ENCODE results near the gene DYRK1A.

DYRK1A gene

DNA sequence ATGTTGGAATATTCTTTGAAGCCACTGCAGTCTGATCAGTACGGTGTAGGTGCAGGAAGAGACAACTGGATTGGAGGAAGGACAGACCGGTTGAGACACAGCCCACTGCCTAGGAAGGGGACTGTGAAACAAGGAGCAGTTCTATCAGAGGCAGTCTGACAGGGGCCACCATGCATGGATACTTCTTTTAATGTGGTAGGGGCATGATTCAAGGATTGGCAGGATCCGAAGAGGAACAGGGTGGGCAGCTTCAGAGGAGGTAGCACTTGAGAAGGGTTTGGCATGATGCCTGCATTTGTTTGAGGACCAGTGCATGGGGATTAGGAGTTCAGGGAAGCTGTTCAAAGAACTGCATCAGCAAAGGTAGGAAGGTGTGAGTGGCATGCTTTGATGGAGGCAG is 167.9 kb downstream of the DYRK1A start:
- Histone ChIP-seq H3K27ac (ENCODE audit: extremely low read depth, low read depth, low read length) (no peak overlapping the region), H3K4me1 (ENCODE audit: control insufficient read depth, insufficient read depth, low read length) (0 out of 2 replicates have a peak, but pooled peaks cover 4% of the 10 kb centered on the region), H3K36me3 (ENCODE audit: control insufficient read depth in 2 of 2, insufficient read depth in 1 of 2, low read length in 2 of 2) (no peaks in the 10 kb centered on the region), H3K4me3 (ENCODE audit: low read depth, low read length) (no peak overlapping the region), H3K9me3 (ENCODE audit: control insufficient read depth, insufficient read depth, low read depth, low read length) (no peaks in the 10 kb centered on the region)
- no peak for TF ChIP-seq ZNF549 (tag by site-specific recombination; IDR thresholded peaks at IDR 0.05)
- POLR2A ChIA-PET: no interaction called here
- CTCF ChIA-PET: no interaction called here

DNA sequence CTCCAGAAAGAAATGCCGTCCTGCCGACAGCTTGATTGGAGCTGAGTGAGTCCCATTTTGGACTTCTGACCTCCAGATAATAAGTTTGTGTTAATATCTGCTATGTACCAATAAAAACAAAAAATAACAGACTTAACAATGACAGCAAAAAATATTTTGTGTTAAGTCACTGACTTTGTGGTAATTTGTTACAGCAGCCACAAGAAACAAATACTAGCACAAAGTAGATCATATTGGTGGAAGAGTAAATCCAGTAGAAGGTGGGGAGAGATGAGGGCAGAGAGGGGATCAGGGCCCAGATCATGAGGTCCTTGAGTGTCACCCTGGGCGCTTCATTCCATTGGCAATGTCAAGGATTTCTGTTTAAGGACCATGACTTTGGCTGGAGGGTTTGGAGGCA is 168.6 kb downstream of the DYRK1A start:
- ChIA-PET CTCF (interaction anchor here (0.6 kb wide), 1 partner anchor 235 kb away, joined by 3 read pairs; no protein-coding TSS in a partner anchor), POLR2A (interaction anchor here (1.2 kb wide), 1 partner anchor 29 kb away, joined by 6 read pairs; no protein-coding TSS in a partner anchor)
- Histone ChIP-seq H3K9me3 (ENCODE audit: control insufficient read depth, insufficient read depth, low read depth, low read length) (no peaks in the 10 kb centered on the region), H3K4me3 (ENCODE audit: low read depth, low read length) (no peak overlapping the region), H3K27ac (ENCODE audit: extremely low read depth, low read depth, low read length) (no peak overlapping the region), H3K36me3 (ENCODE audit: control insufficient read depth in 2 of 2, insufficient read depth in 1 of 2, low read length in 2 of 2) (no peaks in the 10 kb centered on the region), H3K4me1 (ENCODE audit: control insufficient read depth, insufficient read depth, low read length) (0 out of 2 replicates have a peak, but pooled peaks cover 4% of the 10 kb centered on the region)
- TF ChIP-seq ZNF184 (tag by site-specific recombination; IDR thresholded peaks at IDR 0.05): no peak
- no peak for TF ChIP-seq ZNF211 (tag by site-specific recombination; IDR thresholded peaks at IDR 0.05; ENCODE audit: low read depth)
- no peak for TF ChIP-seq ZNF670 (tag by site-specific recombination; IDR thresholded peaks at IDR 0.05; ENCODE audit: low read depth)
- TF ChIP-seq SCRT1 (tag by site-specific recombination; IDR thresholded peaks at IDR 0.05; ENCODE audit: borderline replicate concordance): no peak
- TF ChIP-seq ZNF16 (tag by site-specific recombination; IDR thresholded peaks at IDR 0.05; ENCODE audit: low read depth): no peak
- no peak for TF ChIP-seq ZNF548 (tag by site-specific recombination; IDR thresholded peaks at IDR 0.05)
- no peak for TF ChIP-seq FEZF1 (tag by site-specific recombination; IDR thresholded peaks at IDR 0.05)
- TF ChIP-seq ZFP41 (tag by site-specific recombination; IDR thresholded peaks at IDR 0.05; ENCODE audit: borderline replicate concordance): no peak
- TF ChIP-seq, protein P1, sequence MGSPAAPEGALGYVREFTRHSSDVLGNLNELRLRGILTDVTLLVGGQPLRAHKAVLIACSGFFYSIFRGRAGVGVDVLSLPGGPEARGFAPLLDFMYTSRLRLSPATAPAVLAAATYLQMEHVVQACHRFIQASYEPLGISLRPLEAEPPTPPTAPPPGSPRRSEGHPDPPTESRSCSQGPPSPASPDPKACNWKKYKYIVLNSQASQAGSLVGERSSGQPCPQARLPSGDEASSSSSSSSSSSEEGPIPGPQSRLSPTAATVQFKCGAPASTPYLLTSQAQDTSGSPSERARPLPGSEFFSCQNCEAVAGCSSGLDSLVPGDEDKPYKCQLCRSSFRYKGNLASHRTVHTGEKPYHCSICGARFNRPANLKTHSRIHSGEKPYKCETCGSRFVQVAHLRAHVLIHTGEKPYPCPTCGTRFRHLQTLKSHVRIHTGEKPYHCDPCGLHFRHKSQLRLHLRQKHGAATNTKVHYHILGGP (tag by site-specific recombination; IDR thresholded peaks at IDR 0.05): no peak
- no peak for TF ChIP-seq ZNF830 (tag by site-specific recombination; IDR thresholded peaks at IDR 0.05; ENCODE audit: low read depth)
- TF ChIP-seq, protein P2, sequence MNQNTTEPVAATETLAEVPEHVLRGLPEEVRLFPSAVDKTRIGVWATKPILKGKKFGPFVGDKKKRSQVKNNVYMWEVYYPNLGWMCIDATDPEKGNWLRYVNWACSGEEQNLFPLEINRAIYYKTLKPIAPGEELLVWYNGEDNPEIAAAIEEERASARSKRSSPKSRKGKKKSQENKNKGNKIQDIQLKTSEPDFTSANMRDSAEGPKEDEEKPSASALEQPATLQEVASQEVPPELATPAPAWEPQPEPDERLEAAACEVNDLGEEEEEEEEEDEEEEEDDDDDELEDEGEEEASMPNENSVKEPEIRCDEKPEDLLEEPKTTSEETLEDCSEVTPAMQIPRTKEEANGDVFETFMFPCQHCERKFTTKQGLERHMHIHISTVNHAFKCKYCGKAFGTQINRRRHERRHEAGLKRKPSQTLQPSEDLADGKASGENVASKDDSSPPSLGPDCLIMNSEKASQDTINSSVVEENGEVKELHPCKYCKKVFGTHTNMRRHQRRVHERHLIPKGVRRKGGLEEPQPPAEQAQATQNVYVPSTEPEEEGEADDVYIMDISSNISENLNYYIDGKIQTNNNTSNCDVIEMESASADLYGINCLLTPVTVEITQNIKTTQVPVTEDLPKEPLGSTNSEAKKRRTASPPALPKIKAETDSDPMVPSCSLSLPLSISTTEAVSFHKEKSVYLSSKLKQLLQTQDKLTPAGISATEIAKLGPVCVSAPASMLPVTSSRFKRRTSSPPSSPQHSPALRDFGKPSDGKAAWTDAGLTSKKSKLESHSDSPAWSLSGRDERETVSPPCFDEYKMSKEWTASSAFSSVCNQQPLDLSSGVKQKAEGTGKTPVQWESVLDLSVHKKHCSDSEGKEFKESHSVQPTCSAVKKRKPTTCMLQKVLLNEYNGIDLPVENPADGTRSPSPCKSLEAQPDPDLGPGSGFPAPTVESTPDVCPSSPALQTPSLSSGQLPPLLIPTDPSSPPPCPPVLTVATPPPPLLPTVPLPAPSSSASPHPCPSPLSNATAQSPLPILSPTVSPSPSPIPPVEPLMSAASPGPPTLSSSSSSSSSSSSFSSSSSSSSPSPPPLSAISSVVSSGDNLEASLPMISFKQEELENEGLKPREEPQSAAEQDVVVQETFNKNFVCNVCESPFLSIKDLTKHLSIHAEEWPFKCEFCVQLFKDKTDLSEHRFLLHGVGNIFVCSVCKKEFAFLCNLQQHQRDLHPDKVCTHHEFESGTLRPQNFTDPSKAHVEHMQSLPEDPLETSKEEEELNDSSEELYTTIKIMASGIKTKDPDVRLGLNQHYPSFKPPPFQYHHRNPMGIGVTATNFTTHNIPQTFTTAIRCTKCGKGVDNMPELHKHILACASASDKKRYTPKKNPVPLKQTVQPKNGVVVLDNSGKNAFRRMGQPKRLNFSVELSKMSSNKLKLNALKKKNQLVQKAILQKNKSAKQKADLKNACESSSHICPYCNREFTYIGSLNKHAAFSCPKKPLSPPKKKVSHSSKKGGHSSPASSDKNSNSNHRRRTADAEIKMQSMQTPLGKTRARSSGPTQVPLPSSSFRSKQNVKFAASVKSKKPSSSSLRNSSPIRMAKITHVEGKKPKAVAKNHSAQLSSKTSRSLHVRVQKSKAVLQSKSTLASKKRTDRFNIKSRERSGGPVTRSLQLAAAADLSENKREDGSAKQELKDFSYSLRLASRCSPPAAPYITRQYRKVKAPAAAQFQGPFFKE (tag by site-specific recombination; IDR thresholded peaks at IDR 0.05; ENCODE audit: borderline replicate concordance): no peak
- TF ChIP-seq, protein P3, sequence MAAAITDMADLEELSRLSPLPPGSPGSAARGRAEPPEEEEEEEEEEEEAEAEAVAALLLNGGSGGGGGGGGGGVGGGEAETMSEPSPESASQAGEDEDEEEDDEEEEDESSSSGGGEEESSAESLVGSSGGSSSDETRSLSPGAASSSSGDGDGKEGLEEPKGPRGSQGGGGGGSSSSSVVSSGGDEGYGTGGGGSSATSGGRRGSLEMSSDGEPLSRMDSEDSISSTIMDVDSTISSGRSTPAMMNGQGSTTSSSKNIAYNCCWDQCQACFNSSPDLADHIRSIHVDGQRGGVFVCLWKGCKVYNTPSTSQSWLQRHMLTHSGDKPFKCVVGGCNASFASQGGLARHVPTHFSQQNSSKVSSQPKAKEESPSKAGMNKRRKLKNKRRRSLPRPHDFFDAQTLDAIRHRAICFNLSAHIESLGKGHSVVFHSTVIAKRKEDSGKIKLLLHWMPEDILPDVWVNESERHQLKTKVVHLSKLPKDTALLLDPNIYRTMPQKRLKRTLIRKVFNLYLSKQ (tag by site-specific recombination; IDR thresholded peaks at IDR 0.05; ENCODE audit: borderline replicate concordance): no peak
- TF ChIP-seq BCL11A (tag by site-specific recombination; IDR thresholded peaks at IDR 0.05; ENCODE audit: low read depth): no peak
- TF ChIP-seq ZNF114 (tag by site-specific recombination; IDR thresholded peaks at IDR 0.05): no peak
- no peak for TF ChIP-seq ZNF623 (tag by site-specific recombination; IDR thresholded peaks at IDR 0.05)

All from HEK293 (cell line).